ENCODE data around the gene MAN1A1.

Gene MAN1A1

DNA sequence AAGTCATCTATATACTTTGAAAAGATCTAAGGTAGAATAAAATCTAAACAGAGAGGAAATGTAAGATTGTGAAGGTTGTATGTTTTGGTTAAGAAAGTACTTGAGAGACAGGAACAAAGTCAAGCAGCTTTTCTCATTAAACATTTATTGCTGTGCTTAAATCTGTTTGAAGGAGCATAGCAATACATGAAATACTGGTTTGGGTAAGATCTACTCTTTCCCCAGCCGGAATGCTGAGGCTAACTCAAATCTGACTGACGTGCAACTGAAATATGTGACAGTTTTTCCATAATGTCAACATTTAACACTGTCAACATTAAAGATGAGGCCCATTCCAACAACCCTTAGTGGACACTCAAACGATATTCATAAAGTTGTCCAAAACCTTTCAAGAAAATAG lies 59.9 kb downstream of the MAN1A1 start:
- TF ChIP-seq POLR2AphosphoS5 (IDR thresholded peaks at IDR 0.05; ENCODE audit: low read depth, low read length) (no peak), SIN3A (IDR thresholded peaks at IDR 0.05; ENCODE audit: borderline replicate concordance, insufficient read depth, low read length) (no peak), FOXP2 (optimal IDR thresholded peaks at IDR 0.05; ENCODE audit: borderline replicate concordance, extremely low read depth, extremely low read length, insufficient read depth) (no peak)

DNA sequence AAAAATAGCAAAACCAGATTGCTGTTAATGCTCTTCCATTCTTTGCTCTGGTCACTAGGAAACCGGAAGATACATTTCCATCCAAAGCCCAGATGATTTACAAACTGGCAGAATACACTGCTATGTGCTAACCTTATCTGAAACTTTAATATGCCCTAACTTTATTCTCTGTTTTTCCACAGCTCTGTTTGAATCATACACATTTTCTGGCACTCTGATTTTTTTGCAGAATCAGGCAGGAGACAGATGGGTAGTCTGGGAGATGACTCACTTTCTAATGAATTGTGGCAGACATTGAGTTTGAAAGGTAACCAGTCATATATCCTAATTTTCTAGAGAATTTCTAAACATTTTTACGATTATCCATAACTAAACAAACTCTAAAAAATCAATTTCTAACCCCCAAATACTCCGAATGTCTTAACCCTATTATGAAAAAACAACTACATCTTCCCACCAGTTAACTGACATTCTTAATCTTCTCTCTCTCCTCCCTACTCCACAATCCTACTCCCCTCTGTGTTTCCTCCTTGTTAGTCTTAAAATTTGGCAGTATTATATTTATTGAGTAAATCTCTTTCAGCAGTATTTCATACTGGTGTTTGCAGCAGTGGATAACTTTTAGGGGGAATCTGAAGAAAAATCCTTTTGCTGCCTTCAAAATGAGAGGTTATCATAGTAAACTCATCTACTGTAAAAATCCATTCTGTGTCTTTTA lies 63.5 kb downstream of the MAN1A1 start:
- no peak for TF ChIP-seq FOXP2 (optimal IDR thresholded peaks at IDR 0.05; ENCODE audit: borderline replicate concordance, extremely low read depth, extremely low read length, insufficient read depth)
- TF ChIP-seq POLR2AphosphoS5 (IDR thresholded peaks at IDR 0.05; ENCODE audit: low read depth, low read length): no peak
- TF ChIP-seq, protein P1, sequence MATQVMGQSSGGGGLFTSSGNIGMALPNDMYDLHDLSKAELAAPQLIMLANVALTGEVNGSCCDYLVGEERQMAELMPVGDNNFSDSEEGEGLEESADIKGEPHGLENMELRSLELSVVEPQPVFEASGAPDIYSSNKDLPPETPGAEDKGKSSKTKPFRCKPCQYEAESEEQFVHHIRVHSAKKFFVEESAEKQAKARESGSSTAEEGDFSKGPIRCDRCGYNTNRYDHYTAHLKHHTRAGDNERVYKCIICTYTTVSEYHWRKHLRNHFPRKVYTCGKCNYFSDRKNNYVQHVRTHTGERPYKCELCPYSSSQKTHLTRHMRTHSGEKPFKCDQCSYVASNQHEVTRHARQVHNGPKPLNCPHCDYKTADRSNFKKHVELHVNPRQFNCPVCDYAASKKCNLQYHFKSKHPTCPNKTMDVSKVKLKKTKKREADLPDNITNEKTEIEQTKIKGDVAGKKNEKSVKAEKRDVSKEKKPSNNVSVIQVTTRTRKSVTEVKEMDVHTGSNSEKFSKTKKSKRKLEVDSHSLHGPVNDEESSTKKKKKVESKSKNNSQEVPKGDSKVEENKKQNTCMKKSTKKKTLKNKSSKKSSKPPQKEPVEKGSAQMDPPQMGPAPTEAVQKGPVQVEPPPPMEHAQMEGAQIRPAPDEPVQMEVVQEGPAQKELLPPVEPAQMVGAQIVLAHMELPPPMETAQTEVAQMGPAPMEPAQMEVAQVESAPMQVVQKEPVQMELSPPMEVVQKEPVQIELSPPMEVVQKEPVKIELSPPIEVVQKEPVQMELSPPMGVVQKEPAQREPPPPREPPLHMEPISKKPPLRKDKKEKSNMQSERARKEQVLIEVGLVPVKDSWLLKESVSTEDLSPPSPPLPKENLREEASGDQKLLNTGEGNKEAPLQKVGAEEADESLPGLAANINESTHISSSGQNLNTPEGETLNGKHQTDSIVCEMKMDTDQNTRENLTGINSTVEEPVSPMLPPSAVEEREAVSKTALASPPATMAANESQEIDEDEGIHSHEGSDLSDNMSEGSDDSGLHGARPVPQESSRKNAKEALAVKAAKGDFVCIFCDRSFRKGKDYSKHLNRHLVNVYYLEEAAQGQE (IDR thresholded peaks at IDR 0.05; ENCODE audit: insufficient read depth in 1 of 2, low read depth in 2 of 2, low read length in 2 of 2): no peak

DNA sequence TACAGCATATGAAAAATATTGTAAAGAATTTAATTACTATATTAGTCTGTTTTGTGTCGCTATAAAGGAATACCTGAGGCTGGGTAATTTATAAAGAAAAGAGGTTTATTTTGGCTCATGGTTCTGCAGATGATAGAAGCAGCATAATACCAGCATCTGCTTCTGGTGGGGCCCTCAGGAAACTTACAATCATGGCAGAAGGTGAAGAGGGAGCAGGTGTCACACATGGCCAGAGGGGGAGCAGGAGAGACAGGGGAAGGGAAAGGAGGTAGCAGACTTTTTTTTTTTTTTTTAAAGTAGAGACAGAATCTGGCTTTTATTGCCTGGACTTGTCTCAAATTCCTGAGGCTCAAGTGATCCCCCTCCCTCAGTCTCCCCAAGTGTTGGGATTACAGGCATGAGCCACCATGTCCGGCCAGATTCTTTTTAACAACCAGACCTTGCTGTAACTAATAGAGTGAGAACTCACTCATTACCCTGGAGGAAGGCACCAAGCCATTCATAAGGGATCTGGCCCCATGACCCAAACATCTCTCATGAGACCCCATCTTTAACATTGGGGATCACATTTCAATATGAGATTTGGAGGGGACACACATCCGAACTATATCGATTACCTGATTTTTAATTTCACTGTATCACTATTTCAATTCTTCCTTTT lies 64.6 kb downstream of the MAN1A1 start:
- TF ChIP-seq TAF1 (IDR thresholded peaks at IDR 0.05; ENCODE audit: borderline replicate concordance, insufficient read depth, low read length) (no peak), POLR2AphosphoS5 (IDR thresholded peaks at IDR 0.05; ENCODE audit: low read depth, low read length) (no peak), FOXP2 (optimal IDR thresholded peaks at IDR 0.05; ENCODE audit: borderline replicate concordance, extremely low read depth, extremely low read length, insufficient read depth) (no peak), SIN3A (IDR thresholded peaks at IDR 0.05; ENCODE audit: borderline replicate concordance, insufficient read depth, low read length) (no peak)
- TF ChIP-seq, protein P1 (IDR thresholded peaks at IDR 0.05; ENCODE audit: insufficient read depth in 1 of 2, low read depth in 2 of 2, low read length in 2 of 2): no peak

DNA sequence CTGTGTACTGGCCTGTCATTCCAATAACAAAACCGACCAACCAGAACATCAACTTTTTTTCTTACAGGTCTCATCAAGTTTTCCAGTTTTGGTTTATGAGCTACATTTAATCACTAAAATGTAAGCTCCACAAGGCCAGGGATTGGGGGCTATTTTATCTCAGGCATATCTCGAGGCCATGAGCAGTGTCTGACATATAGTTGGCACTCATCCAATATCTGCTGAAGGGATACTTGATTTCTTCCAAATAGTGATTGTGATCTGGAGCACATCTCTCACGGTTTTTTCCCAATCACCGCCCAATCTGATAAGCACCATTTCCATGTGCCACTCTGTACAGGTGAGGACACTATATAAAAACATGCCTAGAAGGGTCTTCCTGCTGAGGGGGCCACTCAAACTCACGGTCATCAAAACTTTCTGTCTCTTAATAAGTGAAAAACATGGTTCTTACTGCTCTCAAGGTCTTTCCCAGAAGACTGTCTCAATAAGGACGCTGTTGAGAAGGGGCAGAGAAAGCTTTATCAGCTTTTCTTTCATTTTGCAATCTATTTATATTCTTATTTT lies 65.5 kb downstream of the MAN1A1 start:
- TF ChIP-seq POLR2AphosphoS5 (IDR thresholded peaks at IDR 0.05; ENCODE audit: low read depth, low read length) (no peak), SIN3A (IDR thresholded peaks at IDR 0.05; ENCODE audit: borderline replicate concordance, insufficient read depth, low read length) (no peak), FOXP2 (optimal IDR thresholded peaks at IDR 0.05; ENCODE audit: borderline replicate concordance, extremely low read depth, extremely low read length, insufficient read depth) (no peak), TAF1 (IDR thresholded peaks at IDR 0.05; ENCODE audit: borderline replicate concordance, insufficient read depth, low read length) (no peak)
- TF ChIP-seq, protein P1 (IDR thresholded peaks at IDR 0.05; ENCODE audit: insufficient read depth in 1 of 2, low read depth in 2 of 2, low read length in 2 of 2): no peak

DNA sequence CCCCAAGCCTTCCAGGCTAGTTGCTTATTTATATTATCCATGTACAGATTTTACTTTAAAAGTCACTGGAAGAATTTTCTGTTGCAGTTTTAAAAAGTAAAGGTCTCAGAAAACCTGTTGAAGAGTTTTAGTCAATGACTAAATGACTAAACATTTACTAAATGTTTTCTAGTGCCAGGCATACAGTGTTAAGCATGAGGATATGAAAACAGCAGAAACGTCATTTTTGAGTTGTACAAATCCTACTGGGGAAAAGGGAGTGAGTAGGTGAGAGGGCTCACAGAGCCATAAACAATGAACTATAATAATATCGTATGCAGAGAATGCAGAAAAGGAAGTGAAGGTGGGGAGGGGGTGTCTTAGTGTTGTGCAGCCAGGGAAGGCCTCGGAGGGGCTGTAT lies 66.3 kb downstream of the MAN1A1 start:
- TF ChIP-seq, protein P1 (IDR thresholded peaks at IDR 0.05; ENCODE audit: insufficient read depth in 1 of 2, low read depth in 2 of 2, low read length in 2 of 2): no peak
- no peak for TF ChIP-seq TAF1 (IDR thresholded peaks at IDR 0.05; ENCODE audit: borderline replicate concordance, insufficient read depth, low read length)
- TF ChIP-seq FOXP2 (optimal IDR thresholded peaks at IDR 0.05; ENCODE audit: borderline replicate concordance, extremely low read depth, extremely low read length, insufficient read depth): no peak
- TF ChIP-seq SIN3A (IDR thresholded peaks at IDR 0.05; ENCODE audit: borderline replicate concordance, insufficient read depth, low read length): no peak
- no peak for TF ChIP-seq POLR2AphosphoS5 (IDR thresholded peaks at IDR 0.05; ENCODE audit: low read depth, low read length)
